Lower leg skin (tissue), 4 donors: ENCODE data around the gene ABCC5. TPM values are rescaled to one million over a fixed set of nuclear protein-coding genes. Genes with fewer than 3 reads are reported as not detected.

Source experiments
- DNase-seq, 2 donors: peaks; one replicate each; pipeline ENCODE4 v3.0.0-alpha.2; 2019; ENCODE audit warnings: low spot score in 2 of 2
- H3K4me3 ChIP-seq: fragments of 200-600 bp; sonication (generic); 2 replicates; pipeline ENCODE4 v1.5.1; 2017; ENCODE audit warnings: mild to moderate bottlenecking, low read depth; ENCODE audit not compliant: poor library complexity, severe bottlenecking
- POLR2A ChIP-seq, 2 donors: fragments of 450-650 bp; IDR thresholded peaks; one replicate each; pipeline ENCODE4 v1.6.1; 2016 to 2017; ENCODE audit warnings: antibody characterized with exemption in 2 of 2, mild to moderate bottlenecking in 1 of 2, moderate library complexity in 1 of 2
- WGBS, 2 donors: methylation state at CpG; one replicate each; pipeline ENCODE4 v1.1.5; 2018; 5-methylcytosine and 5-hydroxymethylcytosine counted together
- intact Hi-C: fragments of 100-400 bp; cut with DNase I; formaldehyde crosslinking; loops from one replicate; pipeline ENCODE4 v1.15.0; 2023; ENCODE audit warnings: low total_unique reads
- total RNA-seq, 4 donors: library from RNA; depleted of rRNA; stranded (reverse); fragments of >200 nt; gene quantifications; one replicate each; pipeline ENCODE4 v1.1.0, GENCODE V29; 2016
- TF ChIP-seq, protein P1 (sequence below), 3 donors: fragments of 450-650 bp; IDR thresholded peaks; one replicate each; pipeline ENCODE4 v1.5.1; 2016; ENCODE audit warnings: antibody characterized with exemption in 3 of 3, mild to moderate bottlenecking in 3 of 3, moderate library complexity in 2 of 3

ABCC5 gene
- total RNA-seq, 4 donors from 2014 or later = 8.9 to 14.3 (median 11.9) TPM

DNA sequence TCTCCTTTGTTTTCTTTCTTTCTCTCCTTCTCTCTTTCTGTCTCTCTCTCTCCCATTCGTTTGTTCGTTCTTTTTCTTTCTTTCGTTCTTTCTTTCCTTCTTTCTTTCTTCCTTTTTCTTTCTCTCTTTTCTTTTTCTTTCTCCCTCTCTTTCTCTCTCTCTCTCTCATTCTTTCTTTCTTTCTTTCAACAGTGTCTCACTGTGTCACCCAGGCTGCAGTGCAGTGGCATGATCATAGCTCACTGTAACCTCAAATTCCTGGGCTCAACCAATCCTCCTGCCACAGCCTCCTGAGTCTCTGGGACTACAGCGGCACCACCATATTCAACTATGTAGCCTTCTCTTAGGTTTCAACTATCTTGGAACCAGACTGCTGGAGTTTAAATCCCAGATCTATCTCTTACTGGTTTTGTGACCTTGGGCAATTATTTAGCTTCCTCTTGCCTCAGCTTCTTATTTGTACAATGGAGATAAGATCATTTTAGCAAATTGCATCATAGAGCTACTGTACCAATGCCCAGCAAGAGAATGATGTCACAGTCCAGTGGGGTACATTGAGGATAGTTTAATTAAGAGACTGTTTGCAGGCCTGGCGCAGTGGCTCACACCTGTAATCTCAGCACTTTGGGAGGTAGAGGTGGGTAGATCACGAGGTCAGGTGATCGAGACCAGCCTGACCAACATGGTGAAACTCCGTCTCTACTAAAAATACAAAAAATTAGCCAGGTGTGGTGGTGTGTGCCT, 105.7 kb downstream of the ABCC5 start:
- intact Hi-C loops = loop anchor here (5.0 kb wide), 1 partner anchor 105 kb away; the partner anchor contains the start of gene ABCC5
- DNase-seq = no peak
- TF ChIP-seq POLR2A (IDR thresholded peaks at IDR 0.05) = no peak
- TF ChIP-seq, protein P1, sequence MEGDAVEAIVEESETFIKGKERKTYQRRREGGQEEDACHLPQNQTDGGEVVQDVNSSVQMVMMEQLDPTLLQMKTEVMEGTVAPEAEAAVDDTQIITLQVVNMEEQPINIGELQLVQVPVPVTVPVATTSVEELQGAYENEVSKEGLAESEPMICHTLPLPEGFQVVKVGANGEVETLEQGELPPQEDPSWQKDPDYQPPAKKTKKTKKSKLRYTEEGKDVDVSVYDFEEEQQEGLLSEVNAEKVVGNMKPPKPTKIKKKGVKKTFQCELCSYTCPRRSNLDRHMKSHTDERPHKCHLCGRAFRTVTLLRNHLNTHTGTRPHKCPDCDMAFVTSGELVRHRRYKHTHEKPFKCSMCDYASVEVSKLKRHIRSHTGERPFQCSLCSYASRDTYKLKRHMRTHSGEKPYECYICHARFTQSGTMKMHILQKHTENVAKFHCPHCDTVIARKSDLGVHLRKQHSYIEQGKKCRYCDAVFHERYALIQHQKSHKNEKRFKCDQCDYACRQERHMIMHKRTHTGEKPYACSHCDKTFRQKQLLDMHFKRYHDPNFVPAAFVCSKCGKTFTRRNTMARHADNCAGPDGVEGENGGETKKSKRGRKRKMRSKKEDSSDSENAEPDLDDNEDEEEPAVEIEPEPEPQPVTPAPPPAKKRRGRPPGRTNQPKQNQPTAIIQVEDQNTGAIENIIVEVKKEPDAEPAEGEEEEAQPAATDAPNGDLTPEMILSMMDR (IDR thresholded peaks at IDR 0.05) = no peak
- no peak overlapping the region for H3K4me3 ChIP-seq
- 91 to 94% methylated on average over 8 of the region's 8 CpGs for WGBS, 2 donors

DNA sequence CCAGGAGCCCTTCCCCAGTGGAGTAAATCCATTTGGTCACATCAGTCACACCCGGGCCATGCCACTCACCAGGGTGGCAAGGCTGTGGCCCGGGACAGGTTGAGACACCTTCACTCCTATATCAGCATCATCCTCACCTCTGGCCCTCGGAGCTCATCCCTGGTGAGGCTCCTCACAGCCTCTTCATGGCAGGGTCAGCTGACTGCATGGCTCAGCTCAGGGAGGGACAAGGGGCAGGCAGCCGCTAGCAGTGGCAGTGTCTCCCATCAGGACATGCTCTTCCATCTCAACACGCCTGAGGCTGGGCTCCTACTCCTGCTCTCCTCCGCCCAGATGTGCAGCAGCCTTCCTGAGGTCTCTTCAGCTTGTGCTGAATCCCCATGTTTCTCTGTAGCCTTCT, 106.6 kb downstream of the ABCC5 start:
- intact Hi-C loops = loop anchor here (5.0 kb wide), 1 partner anchor 106 kb away; the partner anchor contains the start of gene ABCC5
- no peak overlapping the region for H3K4me3 ChIP-seq
- no peak for DNase-seq
- no peak for TF ChIP-seq POLR2A (IDR thresholded peaks at IDR 0.05)
- TF ChIP-seq, protein P1 (IDR thresholded peaks at IDR 0.05) = no peak
- 78 to 81% methylated on average over 6 of the region's 6 CpGs for WGBS, 2 donors

DNA sequence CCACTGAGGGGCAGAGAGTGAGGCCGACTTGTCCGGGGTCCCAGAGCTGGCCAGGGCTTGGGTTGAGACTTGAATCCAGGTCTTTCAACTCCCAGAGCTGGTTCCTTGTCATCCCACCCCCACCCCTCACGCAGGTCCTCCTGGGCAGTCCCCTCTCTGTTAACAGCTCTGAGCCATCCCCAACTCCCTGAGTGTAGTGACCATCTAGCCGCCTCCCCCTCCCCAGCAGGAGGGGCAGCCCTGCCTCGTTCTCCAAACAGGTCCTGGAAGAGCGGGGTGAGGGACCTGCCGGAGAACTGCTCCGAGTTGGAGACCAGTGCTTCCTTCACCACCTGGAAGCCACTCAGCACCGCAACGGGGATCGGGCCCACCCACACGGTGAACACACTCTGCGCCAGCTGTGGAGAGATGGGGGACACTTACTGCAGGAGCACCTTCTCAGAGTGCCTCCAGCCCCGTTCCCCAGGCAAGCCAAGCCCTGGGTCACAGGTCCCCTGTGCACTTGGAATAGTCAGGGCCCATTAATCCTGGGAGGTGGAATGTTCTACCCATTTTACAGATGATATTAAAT, 108.6 kb downstream of the ABCC5 start:
- WGBS, 2 donors = 73 to 79% methylated on average over 11 to 13 of the region's 14 CpGs
- intact Hi-C loops = no loop called here
- TF ChIP-seq POLR2A (IDR thresholded peaks at IDR 0.05) = no peak
- TF ChIP-seq, protein P1 (IDR thresholded peaks at IDR 0.05) = no peak

DNA sequence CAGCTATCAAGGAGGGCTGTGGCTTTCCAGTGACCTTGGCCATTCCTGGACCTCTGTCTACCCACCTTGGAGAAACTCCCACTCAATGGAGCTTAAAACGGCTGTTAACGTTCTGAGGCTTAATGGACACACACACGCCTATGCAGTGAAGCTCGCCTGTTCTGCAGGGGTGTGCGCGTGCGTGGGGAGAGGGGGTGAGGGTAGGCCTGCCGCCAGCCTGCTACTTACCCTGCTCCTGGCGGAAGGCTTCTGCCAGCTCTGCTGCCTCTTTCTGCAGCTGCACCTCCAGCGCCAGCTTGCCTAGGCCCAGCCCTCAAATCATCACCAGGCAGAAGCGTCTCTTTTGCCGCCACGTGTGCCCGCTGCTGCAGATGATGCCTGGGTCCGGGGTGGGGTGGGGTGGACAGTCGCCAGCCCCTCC, 109.8 kb downstream of the ABCC5 start:
- no peak for TF ChIP-seq POLR2A (IDR thresholded peaks at IDR 0.05)
- TF ChIP-seq, protein P1 (IDR thresholded peaks at IDR 0.05) = no peak
- DNase-seq = no peak
- 75 to 82% methylated on average over 10 to 16 of the region's 16 CpGs for WGBS, 2 donors
- no peak overlapping the region for H3K4me3 ChIP-seq
- intact Hi-C loops = no loop called here

More for the DNA sequence above, 108.6 kb downstream of the ABCC5 start:
- DNase-seq = no peak
- no peak overlapping the region for H3K4me3 ChIP-seq

DNA sequence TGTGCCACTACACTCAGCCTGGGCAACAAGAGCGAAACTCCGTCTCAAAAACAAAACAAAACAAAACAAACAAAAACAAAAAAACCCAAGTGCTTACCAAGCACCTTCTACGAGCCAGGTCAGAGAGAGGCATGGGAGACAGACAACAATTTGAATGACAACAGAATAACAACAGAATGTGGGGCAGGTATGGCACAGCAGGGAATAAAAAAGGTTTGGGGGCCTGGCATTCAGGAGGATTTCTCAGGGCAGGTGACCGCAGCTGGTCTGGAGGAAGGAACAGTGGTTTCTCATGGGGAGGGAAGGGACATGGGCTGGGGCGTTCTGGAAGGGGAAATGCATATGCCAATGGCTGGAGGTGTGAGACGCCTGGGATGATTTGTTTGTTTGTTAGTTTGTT, 110.5 kb downstream of the ABCC5 start:
- intact Hi-C loops = no loop called here
- WGBS, 2 donors = 72 to 79% methylated on average over 6 of the region's 6 CpGs
- no peak for TF ChIP-seq POLR2A (IDR thresholded peaks at IDR 0.05)
- TF ChIP-seq, protein P1 (IDR thresholded peaks at IDR 0.05) = no peak
- DNase-seq = no peak
- H3K4me3 ChIP-seq = no peak overlapping the region
